Mesenchymal stem cell (in vitro differentiated cells and primary cell): Measurements from ENCODE around the gene OVCA2.
A peak's percentile ranks its signal among the peaks of the same experiment; 100 is the strongest.

ENCODE experiments used
- DNase-seq: peaks from one replicate; pipeline ENCODE4 v3.0.0-alpha.2; 2013
- H2AFZ ChIP-seq: one replicate; pipeline ENCODE4 v1.6.1; 2013; ENCODE audit warnings: low read depth, mild to moderate bottlenecking, control low read depth, inconsistent platforms, low read length, moderate library complexity
- H2AK5ac ChIP-seq: 2 replicates; pipeline ENCODE4 v1.6.1; 2013; ENCODE audit warnings: low read length, moderate library complexity, mild to moderate bottlenecking, inconsistent platforms; ENCODE audit not compliant: severe bottlenecking
- H2BK120ac ChIP-seq: one replicate; pipeline ENCODE4 v1.6.1; 2013; ENCODE audit warnings: low read depth, mild to moderate bottlenecking, inconsistent platforms, low read length, moderate library complexity
- H2BK12ac ChIP-seq, 2 experiments: one replicate each; pipeline ENCODE4 v1.6.1; 2013; ENCODE audit warnings: inconsistent platforms in 2 of 2, low read length in 2 of 2, mild to moderate bottlenecking in 2 of 2, moderate library complexity in 2 of 2, control low read depth in 1 of 2
- H2BK15ac ChIP-seq: one replicate; pipeline ENCODE4 v1.6.1; 2013; ENCODE audit warnings: mild to moderate bottlenecking, low read depth, inconsistent platforms; ENCODE audit not compliant: poor library complexity, severe bottlenecking
- H2BK5ac ChIP-seq: 2 replicates; pipeline ENCODE4 v1.6.1; 2013; ENCODE audit warnings: low read depth, mild to moderate bottlenecking, low read length, control low read depth, inconsistent platforms; ENCODE audit not compliant: poor library complexity, severe bottlenecking
- H3K14ac ChIP-seq, 2 experiments: one replicate each; pipeline ENCODE4 v1.6.1; 2013; ENCODE audit warnings: inconsistent platforms in 2 of 2, low read length in 2 of 2, control low read depth in 1 of 2, mild to moderate bottlenecking in 1 of 2, moderate library complexity in 1 of 2
- H3K18ac ChIP-seq, 2 experiments: one replicate each; pipeline ENCODE4 v1.6.1; 2013; ENCODE audit warnings: inconsistent platforms in 2 of 2, low read length in 2 of 2, control low read depth in 1 of 2, low read depth in 1 of 2, mild to moderate bottlenecking in 1 of 2
- H3K23ac ChIP-seq, 2 experiments: one replicate each; pipeline ENCODE4 v1.6.1; 2013; ENCODE audit warnings: inconsistent platforms in 2 of 2, low read length in 2 of 2, mild to moderate bottlenecking in 2 of 2, moderate library complexity in 2 of 2, control low read depth in 1 of 2
- H3K27ac ChIP-seq: 2 replicates; pipeline ENCODE4 v1.5.1; 2013; ENCODE audit warnings: mild to moderate bottlenecking, moderate library complexity, low read length, control low read depth, inconsistent platforms; ENCODE audit not compliant: poor library complexity, severe bottlenecking
- H3K27me3 ChIP-seq, 2 experiments: 2 replicates each; pipeline versions ENCODE4 v1.6.1 to v1.7.0; 2013; ENCODE audit warnings: low read length in 2 of 2, mild to moderate bottlenecking in 2 of 2, moderate library complexity in 2 of 2, control low read depth in 1 of 2, inconsistent platforms in 1 of 2; ENCODE audit not compliant: control insufficient read depth in 1 of 2, insufficient read depth in 1 of 2
- H3K36me3 ChIP-seq, 2 experiments: 2 replicates each; pipeline versions ENCODE4 v1.6.1 to v1.7.0; 2013; ENCODE audit warnings: low read length in 2 of 2, control low read depth in 1 of 2, inconsistent platforms in 1 of 2, low read depth in 1 of 2, mild to moderate bottlenecking in 1 of 2; ENCODE audit not compliant: insufficient read depth in 2 of 2, control insufficient read depth in 1 of 2
- H3K4ac ChIP-seq, 2 experiments: one replicate each; pipeline ENCODE4 v1.6.1; 2013; ENCODE audit warnings: inconsistent platforms in 2 of 2, low read length in 2 of 2, mild to moderate bottlenecking in 2 of 2, moderate library complexity in 2 of 2, control low read depth in 1 of 2, low read depth in 1 of 2
- H3K4me1 ChIP-seq: 2 replicates; pipeline ENCODE4 v1.6.1; 2013; ENCODE audit warnings: low read depth, low read length, control low read depth; ENCODE audit not compliant: control insufficient read depth, insufficient read depth
- H3K4me2 ChIP-seq: 2 replicates; pipeline ENCODE4 v1.6.1; 2013; ENCODE audit warnings: low read length, mild to moderate bottlenecking, inconsistent platforms; ENCODE audit not compliant: poor library complexity, severe bottlenecking
- H3K4me3 ChIP-seq, 2 experiments: 2 replicates each; pipeline versions ENCODE4 v1.5.1 to v1.7.0; 2013; ENCODE audit warnings: low read length in 2 of 2, mild to moderate bottlenecking in 2 of 2, control low read depth in 1 of 2, low read depth in 1 of 2; ENCODE audit not compliant: insufficient read depth in 1 of 2
- H3K79me1 ChIP-seq: replicated peaks from 2 replicates; pipeline ENCODE4 v1.6.1; 2013; ENCODE audit warnings: mild to moderate bottlenecking, control low read depth, low read length, inconsistent platforms; ENCODE audit not compliant: poor library complexity, severe bottlenecking
- H3K9ac ChIP-seq: 2 replicates; pipeline ENCODE4 v1.7.0; 2013; ENCODE audit warnings: mild to moderate bottlenecking, low read length, moderate library complexity
- H3K9me3 ChIP-seq: 2 replicates; pipeline ENCODE4 v1.7.0; 2013; ENCODE audit warnings: mild to moderate bottlenecking, low read length; ENCODE audit not compliant: control insufficient read depth
- H4K8ac ChIP-seq: one replicate; pipeline ENCODE4 v1.6.1; 2013; ENCODE audit warnings: inconsistent platforms, mild to moderate bottlenecking, low read length, moderate library complexity
- H4K91ac ChIP-seq: one replicate; pipeline ENCODE4 v1.6.1; 2013; ENCODE audit warnings: mild to moderate bottlenecking, low read length, inconsistent platforms
- WGBS: methylation state at CpG from one replicate; pipeline ENCODE4 v1.1.7; 2013; ENCODE audit warnings: mixed read lengths; 5-methylcytosine and 5-hydroxymethylcytosine counted together

OVCA2 gene

GRCh38 chr17:2086306-2086705 is 44.5 kb downstream of the OVCA2 start:
- Histone ChIP-seq H2BK15ac (peak overlapping the region; percentile 68), H4K8ac (no peak overlapping the region), H2BK120ac (no peak overlapping the region), H4K91ac (peak overlapping the region; percentile 6), H3K4ac (peak overlapping the region; percentile 45 to 52), H3K27me3 (no peaks in the 10 kb centered on the region), H3K9me3 (no peaks in the 10 kb centered on the region), H3K36me3 (peaks cover 14 to 24% of the 10 kb centered on the region in 2 experiments), H3K23ac (no peak overlapping the region), H3K18ac (peak overlapping the region; percentile 13 to 23), H3K14ac (no peak overlapping the region), H3K4me1 (peaks cover 57% of the 10 kb centered on the region), H2BK12ac (peak overlapping the region; percentile 26 to 61), H3K4me2 (no peak overlapping the region), H2AFZ (no peak overlapping the region), H2AK5ac (no peak overlapping the region), H2BK5ac (no peak overlapping the region), H3K9ac (peak overlapping the region; percentile 52), H3K4me3 (no peak overlapping the region), H3K79me1 (peaks cover 26% of the 10 kb centered on the region), H3K27ac (no peak overlapping the region)
- 81% methylated on average over 3 of the region's 3 CpGs for WGBS
- DNase-seq = no peak

- peak; percentile 55 for DNase-seq
- Histone ChIP-seq H3K14ac (peak overlapping the region in 1 of 2 experiments; percentile 72), H2AK5ac (no peak overlapping the region), H4K91ac (peak overlapping the region; percentile 64), H2BK120ac (no peak overlapping the region), H3K9ac (peak overlapping the region; percentile 31), H3K4me1 (peaks cover 48% of the 10 kb centered on the region), H2AFZ (no peak overlapping the region), H3K4me2 (no peak overlapping the region), H3K27me3 (no peaks in the 10 kb centered on the region), H4K8ac (peak overlapping the region; percentile 45), H3K18ac (peak overlapping the region; percentile 6 to 77), H3K9me3 (no peaks in the 10 kb centered on the region), H2BK12ac (peak overlapping the region; percentile 55 to 83), H2BK15ac (no peak overlapping the region), H3K4ac (peak overlapping the region in 1 of 2 experiments; percentile 0), H3K79me1 (peaks cover 28% of the 10 kb centered on the region), H3K23ac (no peak overlapping the region), H3K36me3 (peaks cover 15 to 17% of the 10 kb centered on the region in 2 experiments), H3K27ac (no peak overlapping the region), H2BK5ac (no peak overlapping the region), H3K4me3 (no peak overlapping the region)
- WGBS = 92% methylated on average over 9 of the region's 10 CpGs
Observed at GRCh38 chr17:2087597-2088211, 45.9 kb downstream of the OVCA2 start.

GRCh38 chr17:2089021-2089422 is 47.2 kb downstream of the OVCA2 start:
- H3K36me3 ChIP-seq = peaks cover 19 to 22% of the 10 kb centered on the region in 2 experiments
- DNase-seq = peak; percentile 88
- H3K27ac ChIP-seq = peak overlapping the region; percentile 70
- H4K91ac ChIP-seq = peak overlapping the region; percentile 59
- H2BK120ac ChIP-seq = peak overlapping the region; percentile 62
- H2BK15ac ChIP-seq = peak overlapping the region; percentile 75
- H4K8ac ChIP-seq = peak overlapping the region; percentile 80
- H3K4me2 ChIP-seq = peak overlapping the region; percentile 70
- peak overlapping the region in 1 of 2 experiments; percentile 61 for H2BK12ac ChIP-seq
- peak overlapping the region; percentile 42 for H2AK5ac ChIP-seq
- 44% methylated on average over 7 of the region's 8 CpGs for WGBS
- H3K4me1 ChIP-seq = peaks cover 43% of the 10 kb centered on the region
- H2AFZ ChIP-seq = no peak overlapping the region
- peak overlapping the region; percentile 83 to 93 for H3K18ac ChIP-seq
- peak overlapping the region in 1 of 2 experiments; percentile 26 for H3K14ac ChIP-seq
- peaks cover 31% of the 10 kb centered on the region for H3K79me1 ChIP-seq
- H3K27me3 ChIP-seq = no peaks in the 10 kb centered on the region
- H3K4ac ChIP-seq = peak overlapping the region; percentile 54 to 60
- H2BK5ac ChIP-seq = no peak overlapping the region
- H3K9ac ChIP-seq = peak overlapping the region; percentile 91
- H3K23ac ChIP-seq = peak overlapping the region in 1 of 2 experiments; percentile 51
- H3K4me3 ChIP-seq = peak overlapping the region in 1 of 2 experiments; percentile 79
- H3K9me3 ChIP-seq = no peaks in the 10 kb centered on the region

- Histone ChIP-seq H2BK12ac (no peak overlapping the region), H3K4me2 (no peak overlapping the region), H3K9me3 (no peaks in the 10 kb centered on the region), H3K4me3 (peak overlapping the region in 1 of 2 experiments; percentile 79), H2BK5ac (no peak overlapping the region), H4K8ac (peak overlapping the region; percentile 10), H3K18ac (peak overlapping the region; percentile 73 to 85), H3K36me3 (peaks cover 18 to 28% of the 10 kb centered on the region in 2 experiments), H2BK15ac (no peak overlapping the region), H3K14ac (peak overlapping the region in 1 of 2 experiments; percentile 18), H2AFZ (no peak overlapping the region), H2AK5ac (peak overlapping the region; percentile 82), H4K91ac (peak overlapping the region; percentile 19), H3K79me1 (peaks cover 31% of the 10 kb centered on the region), H3K27ac (no peak overlapping the region), H3K9ac (peak overlapping the region; percentile 91), H3K27me3 (no peaks in the 10 kb centered on the region), H3K23ac (peak overlapping the region in 1 of 2 experiments; percentile 42), H3K4me1 (peaks cover 35% of the 10 kb centered on the region), H2BK120ac (no peak overlapping the region), H3K4ac (peak overlapping the region in 1 of 2 experiments; percentile 75)
- 85% methylated on average over 8 of the region's 9 CpGs for WGBS
- no peak for DNase-seq
Observed at GRCh38 chr17:2090210-2090641, 48.4 kb downstream of the OVCA2 start.
